NB4 (cell line): Measurements from ENCODE around the gene SENP8.

Source experiments
- DNase-seq: peaks from one replicate; pipeline ENCODE4 v3.0.0; 2010; ENCODE audit warnings: low read depth
- H3K4me3 ChIP-seq: one replicate; pipeline ENCODE4 v1.5.1; 2011; ENCODE audit warnings: mild to moderate bottlenecking, low read depth, low read length, moderate library complexity
- MYC ChIP-seq: IDR thresholded peaks from 2 replicates; pipeline ENCODE4 v1.6.1; 2011; ENCODE audit warnings: low read depth, low read length
- POLR2A ChIP-seq: IDR thresholded peaks from 2 replicates; pipeline ENCODE4 v1.6.1; 2011; ENCODE audit warnings: mild to moderate bottlenecking; ENCODE audit not compliant: insufficient read length; ENCODE audit errors: extremely low read depth
- TF ChIP-seq, protein P1 (sequence below): IDR thresholded peaks from 2 replicates; pipeline ENCODE4 v1.6.1; 2011; ENCODE audit warnings: low read depth, low read length
- TF ChIP-seq, protein P2 (sequence below): IDR thresholded peaks from one replicate; pipeline ENCODE4 v1.5.1; 2012; ENCODE audit warnings: low read depth, low read length

The SENP8 gene

GRCh38 chr15:72184165-72184811 is 66.1 kb downstream of the SENP8 start:
- H3K4me3 ChIP-seq, result no peak overlapping the region
- TF ChIP-seq MYC (no peak), POLR2A (no peak)
- TF ChIP-seq, protein P1, sequence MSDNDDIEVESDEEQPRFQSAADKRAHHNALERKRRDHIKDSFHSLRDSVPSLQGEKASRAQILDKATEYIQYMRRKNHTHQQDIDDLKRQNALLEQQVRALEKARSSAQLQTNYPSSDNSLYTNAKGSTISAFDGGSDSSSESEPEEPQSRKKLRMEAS, result no peak
- TF ChIP-seq, protein P2, sequence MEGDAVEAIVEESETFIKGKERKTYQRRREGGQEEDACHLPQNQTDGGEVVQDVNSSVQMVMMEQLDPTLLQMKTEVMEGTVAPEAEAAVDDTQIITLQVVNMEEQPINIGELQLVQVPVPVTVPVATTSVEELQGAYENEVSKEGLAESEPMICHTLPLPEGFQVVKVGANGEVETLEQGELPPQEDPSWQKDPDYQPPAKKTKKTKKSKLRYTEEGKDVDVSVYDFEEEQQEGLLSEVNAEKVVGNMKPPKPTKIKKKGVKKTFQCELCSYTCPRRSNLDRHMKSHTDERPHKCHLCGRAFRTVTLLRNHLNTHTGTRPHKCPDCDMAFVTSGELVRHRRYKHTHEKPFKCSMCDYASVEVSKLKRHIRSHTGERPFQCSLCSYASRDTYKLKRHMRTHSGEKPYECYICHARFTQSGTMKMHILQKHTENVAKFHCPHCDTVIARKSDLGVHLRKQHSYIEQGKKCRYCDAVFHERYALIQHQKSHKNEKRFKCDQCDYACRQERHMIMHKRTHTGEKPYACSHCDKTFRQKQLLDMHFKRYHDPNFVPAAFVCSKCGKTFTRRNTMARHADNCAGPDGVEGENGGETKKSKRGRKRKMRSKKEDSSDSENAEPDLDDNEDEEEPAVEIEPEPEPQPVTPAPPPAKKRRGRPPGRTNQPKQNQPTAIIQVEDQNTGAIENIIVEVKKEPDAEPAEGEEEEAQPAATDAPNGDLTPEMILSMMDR, result no peak
- no peak for DNase-seq

DNA sequence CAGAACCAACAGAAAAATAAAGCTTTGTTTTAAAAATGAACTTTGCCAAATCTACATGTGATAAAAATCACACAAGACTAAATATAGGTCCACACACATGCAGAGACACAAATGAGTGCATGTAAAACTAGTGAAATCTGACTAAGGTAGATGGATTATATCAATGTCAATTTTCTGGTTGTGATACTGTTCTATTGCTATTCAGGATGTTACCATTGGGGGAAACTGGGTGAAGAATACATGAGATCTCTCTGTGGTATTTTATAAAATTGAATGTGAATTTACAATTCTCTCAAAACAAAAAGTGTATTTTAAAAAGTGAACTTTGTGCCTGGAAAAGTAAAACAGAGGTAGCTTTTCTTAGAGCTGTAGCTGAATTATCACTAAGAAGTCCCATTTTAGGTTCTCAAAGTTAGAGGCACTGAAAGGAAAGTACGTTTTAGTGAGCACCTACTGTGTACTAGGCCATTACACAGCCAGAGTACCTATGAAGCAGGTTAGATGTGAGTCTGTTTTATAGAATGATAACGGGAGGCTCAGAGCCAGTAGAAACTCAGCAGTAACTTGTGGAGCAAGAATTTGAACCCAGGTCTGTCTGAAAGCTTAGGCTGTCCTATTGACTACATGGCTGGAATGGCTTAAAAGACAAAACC is 71.2 kb downstream of the SENP8 start:
- TF ChIP-seq, protein P1, result no peak
- TF ChIP-seq POLR2A (no peak), MYC (no peak)
- TF ChIP-seq, protein P2, result no peak
- H3K4me3 ChIP-seq, result no peak overlapping the region
- no peak for DNase-seq

DNA sequence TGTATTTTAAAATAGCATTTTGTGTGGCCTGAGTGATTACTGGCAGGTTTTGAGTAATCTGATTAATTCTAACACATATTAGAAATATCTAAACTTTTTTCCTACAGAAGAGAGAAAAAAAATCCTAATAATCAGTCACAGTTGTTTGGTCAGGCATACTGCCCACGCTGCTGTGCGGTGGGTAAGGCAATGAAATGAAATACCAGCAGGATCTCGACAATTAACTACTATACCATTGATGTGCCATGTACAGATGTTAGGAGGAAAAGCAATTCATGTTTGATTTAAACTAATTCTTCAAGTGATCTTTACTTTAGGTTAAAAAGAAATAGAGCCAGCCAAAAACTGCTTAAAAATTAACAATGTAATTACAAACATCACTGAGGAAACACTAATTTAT is 74.2 kb downstream of the SENP8 start:
- DNase-seq, result no peak
- TF ChIP-seq, protein P2, result no peak
- TF ChIP-seq, protein P1, result no peak
- TF ChIP-seq POLR2A, result no peak
- TF ChIP-seq MYC, result no peak
- H3K4me3 ChIP-seq, result no peak overlapping the region
